SK-N-SH treated with all-trans-retinoic acid at 6 μM for 48 hours (cell line): Measurements from ENCODE around the gene VPS41.

Experiments used
- ARNTL ChIP-seq: fragments of 450-650 bp; formaldehyde crosslinking; IDR thresholded peaks from 2 replicates; pipeline ENCODE4 v1.5.0; 2020; ENCODE audit warnings: low read depth, mild to moderate bottlenecking, moderate library complexity, borderline replicate concordance
- CREB5 ChIP-seq: fragments of 250-450 bp; sonication (Bioruptor Pico); IDR thresholded peaks from 2 replicates; pipeline ENCODE4 v1.5.1; 2020; ENCODE audit warnings: low read depth, mild to moderate bottlenecking, moderate library complexity
- CSDC2 ChIP-seq: fragments of 250-450 bp; sonication (Bioruptor Pico); IDR thresholded peaks from 2 replicates; pipeline ENCODE4 v1.5.0; 2020; ENCODE audit warnings: mild to moderate bottlenecking, moderate library complexity
- ESRRG ChIP-seq: fragments of 250-450 bp; sonication (Bioruptor Pico); IDR thresholded peaks from 2 replicates; pipeline ENCODE4 v1.6.1; 2021; ENCODE audit warnings: mild to moderate bottlenecking
- GLIS3 ChIP-seq: fragments of 250-450 bp; sonication (Bioruptor Pico); IDR thresholded peaks from 2 replicates; pipeline ENCODE4 v1.5.0; 2020; ENCODE audit warnings: mild to moderate bottlenecking, moderate library complexity
- ISL1 ChIP-seq: fragments of 250-450 bp; sonication (Bioruptor Pico); IDR thresholded peaks from 2 replicates; pipeline ENCODE4 v2.1.2; 2022; ENCODE audit warnings: mild to moderate bottlenecking, moderate library complexity
- PATZ1 ChIP-seq: fragments of 250-450 bp; sonication (Bioruptor Pico); IDR thresholded peaks from 2 replicates; pipeline ENCODE4 v1.8.0; 2020; ENCODE audit warnings: mild to moderate bottlenecking, moderate library complexity, borderline replicate concordance
- RARB ChIP-seq: fragments of 250-450 bp; sonication (Bioruptor Pico); IDR thresholded peaks from 2 replicates; pipeline ENCODE4 v1.8.0; 2021; ENCODE audit warnings: mild to moderate bottlenecking, moderate library complexity
- SNAI2 ChIP-seq: fragments of 250-450 bp; sonication (Bioruptor Pico); IDR thresholded peaks from 2 replicates; pipeline ENCODE4 v1.5.0; 2020; ENCODE audit warnings: mild to moderate bottlenecking, moderate library complexity
- TOX ChIP-seq: fragments of 250-450 bp; sonication (Bioruptor Pico); IDR thresholded peaks from 2 replicates; pipeline ENCODE4 v1.8.0; 2021; ENCODE audit warnings: mild to moderate bottlenecking, moderate library complexity, borderline replicate concordance
- ZFP3 ChIP-seq: fragments of 250-450 bp; sonication (Bioruptor Pico); IDR thresholded peaks from 2 replicates; pipeline ENCODE4 v1.5.0; 2020; ENCODE audit warnings: mild to moderate bottlenecking, moderate library complexity
- ZFP30 ChIP-seq: fragments of 450-650 bp; formaldehyde crosslinking; IDR thresholded peaks from 2 replicates; pipeline ENCODE4 v1.5.0; 2022; ENCODE audit warnings: mild to moderate bottlenecking, moderate library complexity
- ZNF8 ChIP-seq: fragments of 450-650 bp; formaldehyde crosslinking; IDR thresholded peaks from 2 replicates; pipeline ENCODE4 v1.5.0; 2020; ENCODE audit warnings: mild to moderate bottlenecking, moderate library complexity

- TF ChIP-seq ZFP30: no peak
- no peak for TF ChIP-seq ESRRG (CRISPR knock-in tag)
- TF ChIP-seq ARNTL: no peak
- no peak for TF ChIP-seq RARB (CRISPR knock-in tag)
- no peak for TF ChIP-seq SNAI2 (CRISPR knock-in tag)
- TF ChIP-seq ZFP3 (CRISPR knock-in tag): no peak
- TF ChIP-seq CSDC2 (CRISPR knock-in tag): no peak
- no peak for TF ChIP-seq PATZ1 (CRISPR knock-in tag)
- TF ChIP-seq ZNF8 (CRISPR knock-in tag): no peak
- TF ChIP-seq ISL1 (CRISPR knock-in tag): no peak
- no peak for TF ChIP-seq CREB5 (CRISPR knock-in tag)
- no peak for TF ChIP-seq TOX (CRISPR knock-in tag)
- no peak for TF ChIP-seq GLIS3 (CRISPR knock-in tag)
These were observed 78.2 kb downstream of the VPS41 start for GRCh38 chr7:38830826-38831225.
